Neural progenitor cell (in vitro differentiated cells): Measurements from ENCODE around the gene WEE2.

Experiments used
- CTCF ChIP-seq: fragments of 200-600 bp; sonication (generic); IDR thresholded peaks from 2 replicates; pipeline ENCODE4 v1.5.1; 2017; ENCODE audit warnings: antibody characterized with exemption, mild to moderate bottlenecking
- EZH2 ChIP-seq: fragments of 200-600 bp; sonication (generic); IDR thresholded peaks from 2 replicates; pipeline ENCODE4 v1.6.1; 2017; ENCODE audit warnings: antibody characterized with exemption, mild to moderate bottlenecking, moderate library complexity

GRCh38 chr7:141710301-141710700 is 2.1 kb downstream of the WEE2 start:
- TF ChIP-seq CTCF (no peak), EZH2 (no peak)
